ENCODE measurements around the gene MAN2B2.
"Not testable (repeated sequence)": the region's sequence is repeated elsewhere in the genome, so short reads cannot be mapped to it uniquely, and the experiment has no call there.

MAN2B2 gene

GRCh38 chr4:6622744-6623143 lies 47.8 kb downstream of the MAN2B2 start:
- no peak for TF ChIP-seq PAX5 (IDR thresholded peaks at IDR 0.05; ENCODE audit: insufficient read depth, low read length, severe bottlenecking)
- TF ChIP-seq SPI1 (IDR thresholded peaks at IDR 0.05; ENCODE audit: low read depth, low read length) = no peak
- DNase-seq (ENCODE audit: insufficient read length, low spot score) (no peak), FAIRE-seq (no peak)

- no peak for DNase-seq (ENCODE audit: insufficient read length, low spot score)
- TF ChIP-seq TAF1 (IDR thresholded peaks at IDR 0.05; ENCODE audit: low read depth, low read length) = no peak
- no peak for TF ChIP-seq SPI1 (IDR thresholded peaks at IDR 0.05; ENCODE audit: low read depth, low read length)
- TF ChIP-seq POU2F2 (IDR thresholded peaks at IDR 0.05; ENCODE audit: low read depth, low read length) = no peak
- TF ChIP-seq POLR2A (IDR thresholded peaks at IDR 0.05; ENCODE audit: low read depth, low read length) = no peak
- TF ChIP-seq PAX5 (IDR thresholded peaks at IDR 0.05; ENCODE audit: insufficient read depth, low read length, severe bottlenecking) = no peak
- no peak for TF ChIP-seq POLR2AphosphoS5 (IDR thresholded peaks at IDR 0.05; ENCODE audit: low read depth, low read length)
- FAIRE-seq = no peak
Observed at GRCh38 chr4:6625256-6625655, 50.3 kb downstream of the MAN2B2 start.

- DNase-seq (ENCODE audit: insufficient read length, low spot score) = no peak
- TF ChIP-seq POU2F2 (IDR thresholded peaks at IDR 0.05; ENCODE audit: low read depth, low read length) (no peak), SPI1 (IDR thresholded peaks at IDR 0.05; ENCODE audit: low read depth, low read length) (no peak), TAF1 (IDR thresholded peaks at IDR 0.05; ENCODE audit: low read depth, low read length) (no peak), PAX5 (IDR thresholded peaks at IDR 0.05; ENCODE audit: insufficient read depth, low read length, severe bottlenecking) (no peak)
- no peak for FAIRE-seq
Observed at GRCh38 chr4:6626066-6626465, 51.1 kb downstream of the MAN2B2 start.

- DNase-seq (ENCODE audit: insufficient read length, low spot score) = no peak
- TF ChIP-seq SPI1 (IDR thresholded peaks at IDR 0.05; ENCODE audit: low read depth, low read length) (no peak), POU2F2 (IDR thresholded peaks at IDR 0.05; ENCODE audit: low read depth, low read length) (no peak), POLR2A (IDR thresholded peaks at IDR 0.05; ENCODE audit: low read depth, low read length) (no peak), PAX5 (IDR thresholded peaks at IDR 0.05; ENCODE audit: insufficient read depth, low read length, severe bottlenecking) (no peak), POLR2AphosphoS5 (IDR thresholded peaks at IDR 0.05; ENCODE audit: low read depth, low read length) (no peak), TAF1 (IDR thresholded peaks at IDR 0.05; ENCODE audit: low read depth, low read length) (no peak)
- FAIRE-seq = no peak
Observed at GRCh38 chr4:6627832-6628231, 52.8 kb downstream of the MAN2B2 start.

GRCh38 chr4:6628484-6628883 lies 53.5 kb downstream of the MAN2B2 start:
- FAIRE-seq; DNase-seq (ENCODE audit: insufficient read length, low spot score): not testable (repeated sequence)

- DNase-seq (ENCODE audit: insufficient read length, low spot score) = no peak
- FAIRE-seq = no peak
- no peak for TF ChIP-seq PAX5 (IDR thresholded peaks at IDR 0.05; ENCODE audit: insufficient read depth, low read length, severe bottlenecking)
- no peak for TF ChIP-seq TAF1 (IDR thresholded peaks at IDR 0.05; ENCODE audit: low read depth, low read length)
- no peak for TF ChIP-seq POU2F2 (IDR thresholded peaks at IDR 0.05; ENCODE audit: low read depth, low read length)
- no peak for TF ChIP-seq POLR2AphosphoS5 (IDR thresholded peaks at IDR 0.05; ENCODE audit: low read depth, low read length)
Observed at GRCh38 chr4:6632125-6632524, 57.1 kb downstream of the MAN2B2 start.

GRCh38 chr4:6633091-6633906 lies 58.3 kb downstream of the MAN2B2 start:
- TF ChIP-seq POLR2AphosphoS5 (IDR thresholded peaks at IDR 0.05; ENCODE audit: low read depth, low read length) (no peak), TAF1 (IDR thresholded peaks at IDR 0.05; ENCODE audit: low read depth, low read length) (no peak), SPI1 (IDR thresholded peaks at IDR 0.05; ENCODE audit: low read depth, low read length) (no peak)
- DNase-seq (ENCODE audit: insufficient read length, low spot score) = no peak
- no peak for FAIRE-seq

GRCh38 chr4:6634746-6635145 lies 59.8 kb downstream of the MAN2B2 start:
- DNase-seq (ENCODE audit: insufficient read length, low spot score) (no peak), FAIRE-seq (no peak)
- TF ChIP-seq PAX5 (IDR thresholded peaks at IDR 0.05; ENCODE audit: insufficient read depth, low read length, severe bottlenecking) = no peak
- no peak for TF ChIP-seq POLR2AphosphoS5 (IDR thresholded peaks at IDR 0.05; ENCODE audit: low read depth, low read length)
- no peak for TF ChIP-seq POU2F2 (IDR thresholded peaks at IDR 0.05; ENCODE audit: low read depth, low read length)
- no peak for TF ChIP-seq TAF1 (IDR thresholded peaks at IDR 0.05; ENCODE audit: low read depth, low read length)
- TF ChIP-seq POLR2A (IDR thresholded peaks at IDR 0.05; ENCODE audit: low read depth, low read length) = no peak

- DNase-seq (ENCODE audit: insufficient read length, low spot score) (no peak), FAIRE-seq (no peak)
- TF ChIP-seq TAF1 (IDR thresholded peaks at IDR 0.05; ENCODE audit: low read depth, low read length) (no peak), SPI1 (IDR thresholded peaks at IDR 0.05; ENCODE audit: low read depth, low read length) (no peak)
Observed at GRCh38 chr4:6639137-6639680, 64.2 kb downstream of the MAN2B2 start.

- TF ChIP-seq SPI1 (IDR thresholded peaks at IDR 0.05; ENCODE audit: low read depth, low read length) = peak; percentile 50
- TF ChIP-seq POU2F2 (IDR thresholded peaks at IDR 0.05; ENCODE audit: low read depth, low read length) = 0 out of 2 replicates have a peak, but pooled peaks have one; percentile 20
- TF ChIP-seq PAX5 (IDR thresholded peaks at IDR 0.05; ENCODE audit: insufficient read depth, low read length, severe bottlenecking) = no peak
- TF ChIP-seq POLR2AphosphoS5 (IDR thresholded peaks at IDR 0.05; ENCODE audit: low read depth, low read length) = peak; percentile 87; the same call in 1 of the 2 replicates
- peak; percentile 76 for TF ChIP-seq POLR2A (IDR thresholded peaks at IDR 0.05; ENCODE audit: low read depth, low read length)
- TF ChIP-seq TAF1 (IDR thresholded peaks at IDR 0.05; ENCODE audit: low read depth, low read length) = peak; percentile 98
- DNase-seq (ENCODE audit: insufficient read length, low spot score) (peak; percentile 88), FAIRE-seq (peak; percentile 96)
Observed at GRCh38 chr4:6640292-6641163, 65.5 kb downstream of the MAN2B2 start, which contains the start of gene MRFAP1. Gene MRFAP1 (plus strand): TSS chr4:6640685. CDS start chr4:6640863, 178 bp downstream.
